Spinal cord (tissue), 10 donors: ENCODE measurements around the gene CFAP92. TPM values are rescaled to one million over a fixed set of nuclear protein-coding genes. Genes with fewer than 3 reads are reported as not detected.

ENCODE experiments used
- DNase-seq, 6 donors: peaks; one replicate each; pipeline versions ENCODE4 v3.0.0 to v3.0.0-alpha.2; 2013 to 2015; ENCODE audit warnings: low spot score in 6 of 6, low read depth in 4 of 6
- H3K27ac ChIP-seq: one replicate; pipeline ENCODE4 v1.5.1; 2013; ENCODE audit warnings: low read depth, low read length, control low read depth
- H3K27me3 ChIP-seq: one replicate; pipeline ENCODE4 v1.6.1; 2013; ENCODE audit warnings: low read length; ENCODE audit not compliant: control insufficient read depth, insufficient read depth
- H3K36me3 ChIP-seq: one replicate; pipeline ENCODE4 v1.6.1; 2013; ENCODE audit warnings: low read length; ENCODE audit not compliant: control insufficient read depth, insufficient read depth
- H3K4me1 ChIP-seq: one replicate; pipeline ENCODE4 v1.6.1; 2013; ENCODE audit warnings: low read length; ENCODE audit not compliant: control insufficient read depth, insufficient read depth
- H3K4me3 ChIP-seq: one replicate; pipeline ENCODE4 v1.5.1; 2013; ENCODE audit warnings: low read depth, low read length, control low read depth
- H3K9me3 ChIP-seq: one replicate; pipeline ENCODE4 v1.6.1; 2013; ENCODE audit warnings: low read length; ENCODE audit not compliant: control insufficient read depth, insufficient read depth
- WGBS: methylation state at CpG from one replicate; pipeline ENCODE4 v1.1.5; 2013; ENCODE audit warnings: missing lambda C conversion rate; ENCODE audit not compliant: insufficient coverage; 5-methylcytosine and 5-hydroxymethylcytosine counted together
- polyA plus RNA-seq, 2 donors: library from polyadenylated mRNA; unstranded; fragments of 120-200 nt; gene quantifications; one replicate each; pipeline ENCODE4 v1.2.1, GENCODE V29; 2013; ENCODE audit not compliant: insufficient read length in 2 of 2
- total RNA-seq, 2 donors: library from RNA; depleted of rRNA in 1 of 2; stranded (reverse); fragments of 120-200 nt in 1 of 2; fragments of >200 nt in 1 of 2; gene quantifications; one replicate each; pipeline versions ENCODE4 v1.2.3 to v1.2.4, GENCODE V29; 2013 to 2014
- donor health status: healthy.

The CFAP92 gene
- total and polyA plus RNA-seq, 4 donors = 1.1 to 4.5 (median 3.7) TPM

DNA sequence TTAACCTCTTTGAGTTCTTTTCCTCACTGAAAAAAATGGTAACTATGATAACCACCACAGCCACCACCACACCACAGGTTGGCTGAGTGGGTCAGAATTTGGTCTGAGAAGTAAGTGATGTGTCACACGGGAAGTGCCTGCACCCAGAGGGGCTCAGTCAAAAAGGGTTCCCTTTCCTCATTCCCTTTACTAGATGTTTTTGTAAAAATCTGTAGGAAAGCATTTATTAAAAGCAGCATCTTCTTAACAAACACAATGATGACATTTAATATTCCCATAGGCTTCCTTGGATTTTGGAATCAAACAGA is 23.2 kb downstream of the CFAP92 start:
- WGBS = no CpG with 5 or more reads among the region's 1 CpG
- Histone ChIP-seq H3K9me3 (no peaks in the 10 kb centered on the region), H3K27me3 (no peaks in the 10 kb centered on the region), H3K36me3 (no peaks in the 10 kb centered on the region), H3K27ac (no peak overlapping the region), H3K4me3 (no peak overlapping the region), H3K4me1 (peaks cover 4% of the 10 kb centered on the region)
- DNase-seq = no peak

DNA sequence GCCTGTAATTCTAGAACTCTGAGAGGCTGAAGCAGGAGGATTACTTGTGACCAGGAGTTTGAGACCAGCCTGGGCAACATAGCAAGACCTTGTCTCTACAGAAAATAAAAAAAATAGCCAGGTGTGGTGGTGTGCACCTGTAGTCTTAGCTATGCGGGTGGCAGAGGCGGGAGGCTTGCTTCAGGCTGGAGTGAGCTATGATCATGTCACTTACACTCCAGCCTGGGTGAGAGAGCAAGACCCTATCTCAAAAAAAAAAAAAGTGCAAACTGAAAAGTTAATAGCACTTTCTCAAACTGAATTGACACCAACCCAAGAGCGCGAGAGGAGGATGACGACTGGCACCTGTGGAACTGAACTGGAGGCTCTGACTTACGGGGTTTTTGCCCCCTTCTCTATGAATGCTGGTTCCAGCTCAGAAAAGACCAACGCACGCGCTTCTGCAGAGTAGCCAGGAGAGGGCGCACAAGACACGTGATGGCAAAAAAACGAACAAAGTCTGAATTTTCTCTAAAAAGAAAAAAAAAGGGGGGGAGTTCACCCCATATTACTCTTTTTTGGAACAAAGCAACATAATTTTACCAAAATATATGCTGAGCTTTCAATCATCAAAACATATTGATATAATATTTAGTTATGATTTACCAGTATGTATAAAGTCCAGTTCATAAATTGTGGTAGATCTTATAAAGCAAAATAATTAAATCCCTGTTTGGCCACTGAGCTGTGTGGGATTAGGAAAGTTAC is 23.7 kb downstream of the CFAP92 start:
- Histone ChIP-seq H3K27ac (no peak overlapping the region), H3K4me1 (peaks cover 4% of the 10 kb centered on the region), H3K9me3 (no peaks in the 10 kb centered on the region), H3K27me3 (no peaks in the 10 kb centered on the region), H3K4me3 (no peak overlapping the region), H3K36me3 (no peaks in the 10 kb centered on the region)
- DNase-seq = peak in 3 of 6 donors; percentile 47 to 84 (median 65)
- 24% methylated on average over 4 of the region's 12 CpGs for WGBS

DNA sequence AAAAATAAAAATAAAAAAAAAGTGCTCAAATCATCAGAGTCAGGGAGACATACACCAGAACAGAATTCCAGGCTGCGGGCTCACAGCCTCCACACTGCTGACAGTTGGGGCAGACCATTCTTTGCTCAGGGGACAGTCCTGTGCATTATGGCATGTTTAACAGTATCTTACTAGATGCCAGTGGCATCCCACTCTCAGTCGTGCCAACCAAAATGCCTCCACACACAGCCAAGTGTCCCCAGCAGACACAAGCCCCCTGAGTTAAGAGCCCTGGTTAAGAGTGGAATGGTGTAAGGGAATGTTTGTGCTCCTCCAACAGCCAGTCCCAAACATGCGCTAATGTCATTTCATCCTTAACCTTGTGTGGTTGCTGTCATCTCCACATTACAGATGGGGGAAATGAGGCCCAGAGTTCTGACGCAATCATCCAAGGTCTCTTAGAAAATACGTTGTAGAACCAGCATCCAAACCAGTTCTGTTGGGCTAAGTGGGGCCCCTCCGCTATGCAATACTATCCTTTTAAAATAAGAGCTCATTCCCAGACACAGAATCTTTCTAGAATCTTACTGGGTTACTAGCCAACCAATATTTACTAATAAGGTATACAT is 26.0 kb downstream of the CFAP92 start:
- no peak for DNase-seq
- no peaks in the 10 kb centered on the region for H3K9me3 ChIP-seq
- H3K4me3 ChIP-seq = no peak overlapping the region
- WGBS = 89% methylated on average over 4 of the region's 6 CpGs
- no peaks in the 10 kb centered on the region for H3K27me3 ChIP-seq
- peaks cover 4% of the 10 kb centered on the region for H3K4me1 ChIP-seq
- no peaks in the 10 kb centered on the region for H3K36me3 ChIP-seq
- H3K27ac ChIP-seq = no peak overlapping the region

DNA sequence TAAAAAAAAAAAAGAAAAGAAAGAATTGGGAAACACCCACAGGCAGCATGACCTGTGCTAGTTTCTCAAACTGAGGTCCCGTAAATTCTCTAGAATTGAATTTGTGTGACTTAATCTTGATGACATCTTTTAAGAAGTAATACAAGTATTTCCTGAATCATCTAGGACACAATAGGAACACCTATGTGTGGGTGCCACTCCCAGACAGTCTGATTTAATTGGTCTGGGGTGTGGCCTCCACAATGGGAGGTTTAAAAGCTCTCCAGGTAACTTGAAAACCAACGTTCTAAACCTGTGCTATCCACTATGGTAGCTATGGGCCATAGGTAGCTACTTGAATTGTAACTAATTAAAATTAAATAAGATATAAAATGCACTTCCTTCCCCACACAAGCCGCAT is 28.1 kb downstream of the CFAP92 start:
- H3K4me1 ChIP-seq = no peaks in the 10 kb centered on the region
- H3K4me3 ChIP-seq = no peak overlapping the region
- no peaks in the 10 kb centered on the region for H3K9me3 ChIP-seq
- no peaks in the 10 kb centered on the region for H3K36me3 ChIP-seq
- 100% methylated on average over 1 of the region's 3 CpGs for WGBS
- H3K27ac ChIP-seq = no peak overlapping the region
- no peak for DNase-seq
- H3K27me3 ChIP-seq = no peaks in the 10 kb centered on the region

DNA sequence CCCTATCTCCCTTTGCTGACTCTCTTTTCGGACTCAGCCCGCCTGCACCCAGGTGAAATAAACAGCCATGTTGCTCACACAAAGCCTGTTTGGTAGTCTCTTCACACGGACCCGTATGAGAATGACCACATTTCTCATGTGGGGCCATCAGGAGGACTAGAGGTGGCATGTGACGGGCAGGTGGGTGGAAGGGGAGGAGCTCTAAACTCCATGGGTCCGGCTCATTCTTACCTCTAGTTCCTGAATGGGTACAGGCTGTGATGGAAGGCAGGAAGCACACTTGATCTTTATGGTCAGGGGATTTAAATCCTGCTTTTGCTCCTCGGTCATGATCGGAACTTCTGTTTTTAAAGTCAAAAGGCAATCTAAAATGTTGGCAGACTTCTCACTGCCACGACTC is 28.6 kb downstream of the CFAP92 start:
- DNase-seq = no peak
- Histone ChIP-seq H3K4me1 (no peaks in the 10 kb centered on the region), H3K27me3 (no peaks in the 10 kb centered on the region), H3K4me3 (no peak overlapping the region), H3K36me3 (no peaks in the 10 kb centered on the region), H3K27ac (no peak overlapping the region), H3K9me3 (no peaks in the 10 kb centered on the region)
- 85% methylated on average over 7 of the region's 9 CpGs for WGBS

DNA sequence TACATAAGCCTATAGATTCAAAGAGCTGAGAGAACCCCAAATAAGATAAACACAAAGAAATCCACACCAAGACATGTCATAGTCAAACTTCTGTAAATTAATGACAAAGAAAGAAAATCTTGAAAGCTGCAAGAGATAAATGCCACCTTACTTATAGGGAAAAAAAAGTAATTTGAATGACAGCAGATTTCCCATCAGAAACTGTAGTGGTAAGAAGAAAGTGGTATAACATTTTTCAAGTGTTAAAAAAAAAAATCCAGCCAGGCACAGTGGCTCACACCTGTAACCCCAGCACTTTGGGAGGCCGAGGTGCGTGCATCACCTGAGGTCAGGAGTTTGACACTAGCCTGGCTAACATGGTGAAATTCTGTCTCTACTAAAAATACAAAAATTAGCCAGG is 37.4 kb downstream of the CFAP92 start:
- Histone ChIP-seq H3K36me3 (no peaks in the 10 kb centered on the region), H3K4me1 (no peaks in the 10 kb centered on the region), H3K27me3 (no peaks in the 10 kb centered on the region), H3K9me3 (no peaks in the 10 kb centered on the region), H3K27ac (no peak overlapping the region), H3K4me3 (no peak overlapping the region)
- no peak for DNase-seq
- 100% methylated on average over 2 of the region's 2 CpGs for WGBS

DNA sequence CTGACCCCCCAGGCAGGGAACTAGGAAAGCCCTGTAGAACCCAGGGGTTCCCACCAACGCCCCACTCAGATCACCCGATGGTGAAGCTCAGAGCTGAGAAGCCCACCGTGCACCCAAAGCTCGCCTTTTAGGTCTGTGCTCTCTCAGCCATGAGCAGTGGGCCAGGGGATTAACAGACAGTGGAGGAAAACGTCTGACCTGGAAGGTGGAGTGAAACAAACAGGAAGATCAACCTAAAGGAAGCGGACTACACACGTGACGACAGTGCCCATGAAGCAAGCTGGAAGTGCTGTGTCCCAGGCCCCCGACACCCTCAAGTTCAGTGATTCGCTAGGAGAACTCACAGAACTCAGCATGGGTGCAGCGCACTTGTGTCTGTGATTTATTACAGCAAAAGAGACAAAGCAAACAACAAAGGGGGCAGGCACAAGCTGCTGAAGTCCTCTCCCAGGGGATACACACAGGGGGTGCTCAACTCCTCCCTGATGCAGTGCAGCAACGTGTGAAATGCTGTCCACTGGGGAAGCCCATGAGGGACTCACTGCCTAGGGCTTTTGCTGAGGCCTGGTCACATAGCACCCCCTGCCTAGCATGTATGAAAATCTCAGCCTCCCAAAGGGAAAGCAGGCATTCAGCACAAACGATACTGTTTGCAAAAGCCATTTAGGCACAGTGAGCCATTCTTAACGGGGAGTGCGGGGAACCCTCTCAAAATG is 43.5 kb downstream of the CFAP92 start:
- Histone ChIP-seq H3K27ac (no peak overlapping the region), H3K9me3 (no peaks in the 10 kb centered on the region), H3K27me3 (no peaks in the 10 kb centered on the region), H3K36me3 (no peaks in the 10 kb centered on the region), H3K4me1 (peaks cover 6% of the 10 kb centered on the region), H3K4me3 (no peak overlapping the region)
- 45% methylated on average over 15 of the region's 15 CpGs for WGBS
- DNase-seq = peak in 2 of 6 donors; percentile 45 to 63

DNA sequence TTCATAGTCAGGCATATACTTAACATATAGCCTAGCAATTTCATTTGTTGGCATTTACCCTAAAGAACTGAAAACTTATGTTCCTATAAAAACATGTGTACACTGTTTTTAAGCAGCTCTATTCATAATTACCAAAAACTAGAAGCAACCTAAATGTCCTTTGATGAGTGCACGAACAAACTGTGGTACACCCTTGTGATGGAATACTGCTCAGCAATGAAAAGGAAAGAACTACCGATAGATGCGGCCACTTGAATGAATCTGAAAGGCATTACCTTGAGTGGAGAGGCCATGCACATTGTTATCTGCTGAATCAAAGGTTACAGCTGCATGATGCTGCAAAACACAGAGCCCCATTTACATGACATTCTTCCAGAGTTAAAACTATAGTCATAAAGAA is 44.7 kb downstream of the CFAP92 start:
- WGBS = 93% methylated on average over 3 of the region's 3 CpGs
- no peak overlapping the region for H3K27ac ChIP-seq

DNA sequence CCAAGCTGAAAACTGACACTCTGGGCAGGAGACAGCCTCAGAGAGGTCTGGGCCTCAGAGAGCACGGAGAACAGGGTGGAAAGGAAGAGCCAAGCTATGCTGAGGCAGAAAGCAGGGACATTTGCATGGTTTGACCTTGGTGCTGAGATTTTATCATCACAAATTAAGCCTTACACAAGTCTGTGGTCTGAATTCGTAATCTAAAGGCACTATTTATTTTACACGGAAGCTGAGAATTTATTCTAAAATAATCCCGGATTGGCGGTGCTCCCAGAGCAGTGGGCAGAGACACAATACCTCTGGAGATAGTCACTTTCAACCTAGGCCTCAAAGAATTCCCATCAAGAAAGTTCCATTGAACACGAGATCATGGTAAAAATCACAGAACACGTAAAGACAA is 47.5 kb downstream of the CFAP92 start:
- Histone ChIP-seq H3K36me3 (peaks cover 7% of the 10 kb centered on the region), H3K4me3 (no peak overlapping the region), H3K27ac (no peak overlapping the region), H3K9me3 (no peaks in the 10 kb centered on the region), H3K4me1 (peaks cover 6% of the 10 kb centered on the region), H3K27me3 (no peaks in the 10 kb centered on the region)
- no peak for DNase-seq
- 70% methylated on average over 2 of the region's 7 CpGs for WGBS

More for the DNA sequence above, 44.7 kb downstream of the CFAP92 start:
- Histone ChIP-seq H3K4me3 (no peak overlapping the region), H3K4me1 (peaks cover 6% of the 10 kb centered on the region), H3K27me3 (no peaks in the 10 kb centered on the region), H3K9me3 (no peaks in the 10 kb centered on the region), H3K36me3 (peaks cover 5% of the 10 kb centered on the region)
- no peak for DNase-seq

DNA sequence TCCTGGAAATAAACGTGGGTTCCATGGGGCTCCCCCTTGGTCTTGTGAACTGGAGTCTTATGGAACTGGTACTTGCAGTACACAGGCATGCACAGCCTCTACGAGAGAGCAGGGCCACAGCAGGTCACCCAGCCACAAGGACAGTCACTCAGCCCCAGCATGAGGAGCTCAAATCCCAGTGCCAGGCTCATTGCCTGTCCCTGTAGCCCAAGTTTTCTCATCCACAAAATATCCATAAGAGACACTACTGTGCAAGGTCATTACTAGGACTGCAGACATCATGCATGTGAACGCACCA is 48.0 kb downstream of the CFAP92 start:
- no peak overlapping the region for H3K4me3 ChIP-seq
- peaks cover 7% of the 10 kb centered on the region for H3K36me3 ChIP-seq
- 74% methylated on average over 3 of the region's 3 CpGs for WGBS
- no peak overlapping the region for H3K27ac ChIP-seq
- no peak for DNase-seq
- no peaks in the 10 kb centered on the region for H3K9me3 ChIP-seq
- H3K4me1 ChIP-seq = peaks cover 6% of the 10 kb centered on the region
- no peaks in the 10 kb centered on the region for H3K27me3 ChIP-seq
